MM.1S (cell line): ENCODE measurements around the gene CYSRT1.

Experiments used
- CTCF ChIP-seq: fragments of 300-600 bp; sonication (generic); IDR thresholded peaks from 2 replicates; pipeline ENCODE4 v1.5.1; 2016; ENCODE audit warnings: antibody characterized with exemption, low read length, mixed read lengths
- EZH2 ChIP-seq: fragments of 300-600 bp; sonication (generic); optimal IDR thresholded peaks from 2 replicates; pipeline ENCODE3; 2017; ENCODE audit warnings: low read depth, mild to moderate bottlenecking, antibody characterized with exemption, low read length, mixed read lengths
- EZH2phosphoT487 ChIP-seq: fragments of 300-600 bp; sonication (generic); IDR thresholded peaks from 2 replicates; pipeline ENCODE4 v1.6.1; 2018; ENCODE audit warnings: antibody characterized with exemption, low read length

DNA sequence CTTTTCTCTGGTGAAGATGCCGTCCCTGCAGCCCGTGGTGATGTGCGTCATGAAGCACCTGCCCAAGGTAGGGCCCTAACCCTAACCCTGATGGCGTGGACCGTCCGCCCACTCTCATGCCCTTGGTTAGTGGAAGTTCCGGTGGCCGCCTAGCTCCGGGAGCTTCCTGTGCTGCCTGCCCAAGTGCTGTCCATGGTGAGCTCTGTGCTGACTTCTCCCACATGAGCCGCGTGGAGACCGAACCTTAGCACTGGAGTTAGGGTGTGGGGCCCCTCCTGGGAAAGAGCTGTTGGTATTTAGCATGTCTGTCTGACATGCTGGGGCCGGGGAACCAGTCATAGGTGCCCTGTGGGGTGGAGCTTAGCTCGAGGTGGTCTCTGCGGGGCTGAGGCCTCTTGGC is 31.4 kb downstream of the CYSRT1 start:
- TF ChIP-seq CTCF, result no peak
- no peak for TF ChIP-seq EZH2
- no peak for TF ChIP-seq EZH2phosphoT487
